ENCODE measurements around the gene TRIM31.

GRCh38 chr6:30091577-30092381 lies 21.1 kb downstream of the TRIM31 start:
- TF ChIP-seq CTCF (tag by site-specific recombination; IDR thresholded peaks at IDR 0.05) = no peak
- TF ChIP-seq TCF7L2 (IDR thresholded peaks at IDR 0.05; ENCODE audit: borderline replicate concordance, low read depth, low read length) = no peak
- no peak for TF ChIP-seq PBX3 (CRISPR knock-in tag; IDR thresholded peaks at IDR 0.05)
- TF ChIP-seq ZSCAN18 (tag by site-specific recombination; IDR thresholded peaks at IDR 0.05) = no peak
- TF ChIP-seq ZNF654 (tag by site-specific recombination; IDR thresholded peaks at IDR 0.05; ENCODE audit: low read depth) = no peak
- TF ChIP-seq HOXA7 (CRISPR knock-in tag; IDR thresholded peaks at IDR 0.05; ENCODE audit: borderline replicate concordance) = no peak
- TF ChIP-seq ZNF157 (tag by site-specific recombination; IDR thresholded peaks at IDR 0.05) = no peak
- no peak for TF ChIP-seq ZNF548 (tag by site-specific recombination; IDR thresholded peaks at IDR 0.05)
- TF ChIP-seq ZNF639 (tag by site-specific recombination; IDR thresholded peaks at IDR 0.05) = no peak
- TF ChIP-seq ZNF473 (tag by site-specific recombination; IDR thresholded peaks at IDR 0.05) = no peak
- TF ChIP-seq ZNF521 (tag by site-specific recombination; IDR thresholded peaks at IDR 0.05) = no peak
